Spleen (tissue), 11 donors: ENCODE data around the gene TSHZ3. TPM values are rescaled to one million over a fixed set of nuclear protein-coding genes. Genes with fewer than 3 reads are reported as not detected.
A peak's percentile ranks its signal among the peaks of the same experiment; 100 is the strongest.

ENCODE experiments used
- DNase-seq: peaks from one replicate; pipeline ENCODE4 v3.0.0-alpha.2; 2020
- H3K27ac ChIP-seq, 8 donors: fragments of 200-600 bp; sonication (generic) in 7 of 8; 1 replicate in 4 of 8; 2 replicates in 4 of 8; pipeline versions ENCODE4 v1.5.0 to v1.8.0; 2016 to 2021; ENCODE audit warnings: inconsistent platforms in 4 of 8, mild to moderate bottlenecking in 4 of 8, moderate library complexity in 1 of 8
- H3K27me3 ChIP-seq, 7 donors: fragments of 200-600 bp; sonication (generic) in 6 of 7; replicated peaks in 1 of 7; 1 replicate in 4 of 7; 2 replicates in 3 of 7; pipeline versions ENCODE4 v1.5.0 to v1.8.0; 2016 to 2021; ENCODE audit warnings: inconsistent platforms in 3 of 7, mild to moderate bottlenecking in 1 of 7
- H3K36me3 ChIP-seq, 6 donors: fragments of 200-600 bp; sonication (generic) in 5 of 6; 1 replicate in 4 of 6; 2 replicates in 2 of 6; pipeline versions ENCODE4 v1.5.0 to v1.8.0; 2016 to 2021; ENCODE audit warnings: inconsistent platforms in 2 of 6
- H3K4me1 ChIP-seq, 6 donors: fragments of 200-600 bp; sonication (generic) in 5 of 6; 1 replicate in 3 of 6; 2 replicates in 3 of 6; pipeline versions ENCODE4 v1.5.0 to v1.8.0; 2016 to 2021; ENCODE audit warnings: inconsistent platforms in 3 of 6
- H3K4me3 ChIP-seq, 8 donors: fragments of 200-600 bp; sonication (generic) in 7 of 8; 1 replicate in 4 of 8; 2 replicates in 4 of 8; pipeline versions ENCODE4 v1.5.0 to v1.8.0; 2016 to 2021; ENCODE audit warnings: inconsistent platforms in 4 of 8, mild to moderate bottlenecking in 4 of 8, moderate library complexity in 2 of 8
- H3K9me3 ChIP-seq, 8 donors: fragments of 200-600 bp; sonication (generic) in 7 of 8; 1 replicate in 4 of 8; 2 replicates in 4 of 8; pipeline versions ENCODE4 v1.5.0 to v1.8.0; 2016 to 2021; ENCODE audit warnings: inconsistent platforms in 4 of 8
- POLR2A ChIP-seq, 3 donors: fragments of 450-650 bp; IDR thresholded peaks; one replicate each; pipeline ENCODE4 v1.5.1; 2017; ENCODE audit warnings: antibody characterized with exemption in 3 of 3, mild to moderate bottlenecking in 1 of 3
- POLR2AphosphoS5 ChIP-seq, 3 donors: sonication (generic); formaldehyde crosslinking; IDR thresholded peaks; one replicate each; pipeline ENCODE4 v1.5.1; 2017; ENCODE audit warnings: antibody characterized with exemption in 3 of 3
- WGBS, 5 donors: extraction: QIAGEN DNeasy Blood & Tissue Kit in 3 of 5; methylation state at CpG; one replicate each; pipeline versions ENCODE4 v1.1.5 to v1.1.7; 2013 to 2018; 5-methylcytosine and 5-hydroxymethylcytosine counted together
- intact Hi-C: fragments of 100-400 bp; cut with DNase I; formaldehyde crosslinking; loops from one replicate; pipeline ENCODE4 v1.15.0; 2023; ENCODE audit warnings: low total_unique reads
- polyA plus RNA-seq, 3 donors: library from polyadenylated mRNA; stranded (reverse); fragments of 200-250 nt; gene quantifications; one replicate each; pipeline ENCODE4 v1.2.1, GENCODE V29; 2013
- total RNA-seq, 7 donors: library from RNA; depleted of rRNA in 3 of 7; stranded (reverse); fragments of >200 nt in 3 of 7; fragmentation: NEBNext Ultra II Directional in 4 of 7; extraction: Animal tissue kit (Norgen Biotek cat#: 25700) in 4 of 7; gene quantifications; one replicate each; pipeline versions ENCODE4 v1.1.0 to v1.2.1, GENCODE V29; 2016 to 2021
- TF ChIP-seq, protein P1 (sequence below), 11 experiments: fragments of 200-600 bp in 7 of 11; fragments of 450-650 bp in 4 of 11; sonication (generic) in 4 of 11; IDR thresholded peaks in 8 of 11; conservative IDR thresholded peaks in 3 of 11; 1 replicate in 7 of 11; 2 replicates in 4 of 11; pipeline versions ENCODE4 v1.4.0 to v1.8.0; 2016 to 2021; ENCODE audit warnings: antibody characterized with exemption in 11 of 11, inconsistent platforms in 4 of 11, mild to moderate bottlenecking in 1 of 11
- donor health status: healthy with polysubstance abuse.
- donor health status: DM: no; HTN: no; CAD: no; lungs with moderate emphysema.
- donor health status: DM: no; HTN: no; CAD: no.
- donor health status: Bipolar disorder and iron deficiency.
- donor health status: healthy.
- donor health status: DM: no; HTN: no; CAD: no.
- donor health status: DM: yes; HTN: yes; CAD: no.

TSHZ3 gene
- total and polyA plus RNA-seq, 10 donors, result 1.2 to 24.6 (median 13.4) TPM

DNA sequence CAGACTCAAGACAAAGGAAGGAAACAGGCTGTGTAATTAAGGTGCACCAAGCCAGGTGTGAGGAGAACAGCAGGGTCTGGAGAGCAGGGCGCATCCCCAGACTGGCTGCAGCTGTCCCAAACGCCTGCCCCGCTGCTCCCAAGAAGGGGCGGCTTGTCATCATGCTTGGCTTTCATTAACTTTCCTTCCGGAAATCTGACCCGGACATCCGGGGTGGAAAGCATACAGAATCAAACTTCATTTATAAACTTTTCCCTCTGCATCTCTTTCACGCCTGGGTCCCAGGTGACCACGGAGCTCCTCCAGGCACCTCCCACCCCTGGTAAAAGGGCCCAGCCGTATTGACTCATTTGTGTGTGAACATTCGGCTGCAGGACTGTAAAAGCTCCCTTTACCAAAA is 31.7 kb downstream of the TSHZ3 start:
- Histone ChIP-seq H3K27ac (peak overlapping the region in 1 of 8 donors; percentile 67), H3K27me3 (no peaks in the 10 kb centered on the region), H3K36me3 (no peaks in the 10 kb centered on the region), H3K4me1 (peaks cover 0 to 37% (median 26%) of the 10 kb centered on the region in 6 donors), H3K9me3 (no peaks in the 10 kb centered on the region), H3K4me3 (no peak overlapping the region)
- TF ChIP-seq POLR2A (IDR thresholded peaks at IDR 0.05) (no peak), POLR2AphosphoS5 (IDR thresholded peaks at IDR 0.05) (no peak)
- TF ChIP-seq, protein P1, sequence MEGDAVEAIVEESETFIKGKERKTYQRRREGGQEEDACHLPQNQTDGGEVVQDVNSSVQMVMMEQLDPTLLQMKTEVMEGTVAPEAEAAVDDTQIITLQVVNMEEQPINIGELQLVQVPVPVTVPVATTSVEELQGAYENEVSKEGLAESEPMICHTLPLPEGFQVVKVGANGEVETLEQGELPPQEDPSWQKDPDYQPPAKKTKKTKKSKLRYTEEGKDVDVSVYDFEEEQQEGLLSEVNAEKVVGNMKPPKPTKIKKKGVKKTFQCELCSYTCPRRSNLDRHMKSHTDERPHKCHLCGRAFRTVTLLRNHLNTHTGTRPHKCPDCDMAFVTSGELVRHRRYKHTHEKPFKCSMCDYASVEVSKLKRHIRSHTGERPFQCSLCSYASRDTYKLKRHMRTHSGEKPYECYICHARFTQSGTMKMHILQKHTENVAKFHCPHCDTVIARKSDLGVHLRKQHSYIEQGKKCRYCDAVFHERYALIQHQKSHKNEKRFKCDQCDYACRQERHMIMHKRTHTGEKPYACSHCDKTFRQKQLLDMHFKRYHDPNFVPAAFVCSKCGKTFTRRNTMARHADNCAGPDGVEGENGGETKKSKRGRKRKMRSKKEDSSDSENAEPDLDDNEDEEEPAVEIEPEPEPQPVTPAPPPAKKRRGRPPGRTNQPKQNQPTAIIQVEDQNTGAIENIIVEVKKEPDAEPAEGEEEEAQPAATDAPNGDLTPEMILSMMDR (IDR thresholded peaks at IDR 0.05 in 8 of 11, conservative IDR thresholded peaks at IDR 0.05 in 3 of 11), result no peak
- WGBS, 5 donors, result 63 to 79% (median 72%) methylated on average over 11 of the region's 11 CpGs
- intact Hi-C loops, result no loop called here
- no peak for DNase-seq

DNA sequence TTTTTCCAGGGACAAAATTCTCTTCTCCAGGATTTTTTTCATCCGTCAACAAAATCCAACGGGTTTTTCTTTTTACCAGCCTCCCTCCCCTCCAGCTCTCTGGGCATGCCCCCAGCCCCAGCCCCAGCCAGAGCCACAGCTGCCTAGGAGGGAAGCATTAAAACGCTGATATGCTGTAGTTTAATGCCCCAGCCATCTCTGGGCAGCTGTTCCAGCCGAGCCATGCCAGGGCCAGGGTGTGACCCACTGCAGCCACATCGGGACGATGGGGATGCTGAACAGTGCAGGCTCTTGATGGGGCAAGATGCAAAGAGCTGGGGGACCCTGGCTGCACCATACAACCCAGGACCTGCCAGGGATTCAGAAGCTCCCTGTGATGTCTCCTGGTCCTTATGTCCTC is 32.1 kb downstream of the TSHZ3 start:
- no peak for DNase-seq
- TF ChIP-seq POLR2A (IDR thresholded peaks at IDR 0.05) (no peak), POLR2AphosphoS5 (IDR thresholded peaks at IDR 0.05) (no peak)
- Histone ChIP-seq H3K36me3 (no peaks in the 10 kb centered on the region), H3K27me3 (no peaks in the 10 kb centered on the region), H3K4me1 (peaks cover 0 to 41% (median 28%) of the 10 kb centered on the region in 6 donors), H3K27ac (peak overlapping the region in 4 of 8 donors; percentile 34 to 67 (median 58)), H3K9me3 (no peaks in the 10 kb centered on the region), H3K4me3 (no peak overlapping the region)
- WGBS, 5 donors, result 53 to 77% (median 68%) methylated on average over 4 to 6 of the region's 6 CpGs
- intact Hi-C loops, result no loop called here

DNA sequence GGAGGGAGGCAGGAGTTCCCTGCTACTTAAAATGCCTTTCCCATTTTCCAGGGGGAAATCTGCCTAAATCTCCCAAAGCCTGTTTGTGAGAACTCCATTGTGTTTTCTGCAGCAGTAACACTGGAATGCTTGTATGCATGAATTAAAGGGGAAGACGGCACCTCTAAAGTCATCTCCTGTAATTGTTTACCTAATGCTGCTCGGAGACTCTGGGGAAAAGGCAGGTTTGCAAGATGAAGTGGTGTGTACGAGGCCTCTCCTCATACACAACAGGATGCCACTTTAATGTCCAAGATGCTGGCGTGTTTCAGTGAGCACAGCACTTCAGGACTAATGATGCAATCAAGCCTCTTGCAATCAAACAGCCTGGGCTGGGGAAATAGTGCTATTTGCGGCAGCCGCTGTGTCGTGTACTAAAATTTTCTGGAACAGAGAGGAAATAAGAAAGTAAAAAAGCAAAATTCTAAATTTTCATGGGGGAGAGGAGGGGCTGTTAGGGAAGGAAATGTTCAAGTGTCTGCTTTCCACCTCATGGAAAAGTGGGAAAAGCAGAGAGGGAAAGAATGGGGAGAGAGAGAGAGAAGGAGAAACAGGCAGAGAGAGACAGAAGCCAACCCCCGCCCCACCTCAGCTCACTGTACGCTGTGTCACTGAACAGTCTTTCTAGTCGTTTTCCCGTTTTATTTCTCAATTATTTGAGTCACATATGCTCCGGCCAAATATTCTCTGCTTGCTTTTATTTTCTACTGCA is 32.9 kb downstream of the TSHZ3 start:
- H3K9me3 ChIP-seq, result no peaks in the 10 kb centered on the region
- intact Hi-C loops, result no loop called here
- 31 to 58% (median 51%) methylated on average over 12 of the region's 12 CpGs for WGBS, 5 donors
- TF ChIP-seq POLR2AphosphoS5 (IDR thresholded peaks at IDR 0.05) (no peak), POLR2A (IDR thresholded peaks at IDR 0.05) (no peak)
- TF ChIP-seq, protein P1 (IDR thresholded peaks at IDR 0.05 in 8 of 11, conservative IDR thresholded peaks at IDR 0.05 in 3 of 11), result no peak
- H3K4me3 ChIP-seq, result no peak overlapping the region
- H3K27ac ChIP-seq, result peak overlapping the region in 4 of 8 donors; percentile 34 to 67 (median 58)
- no peaks in the 10 kb centered on the region for H3K27me3 ChIP-seq
- no peak for DNase-seq
- no peaks in the 10 kb centered on the region for H3K36me3 ChIP-seq
- peaks cover 0 to 46% (median 28%) of the 10 kb centered on the region in 6 donors for H3K4me1 ChIP-seq

DNA sequence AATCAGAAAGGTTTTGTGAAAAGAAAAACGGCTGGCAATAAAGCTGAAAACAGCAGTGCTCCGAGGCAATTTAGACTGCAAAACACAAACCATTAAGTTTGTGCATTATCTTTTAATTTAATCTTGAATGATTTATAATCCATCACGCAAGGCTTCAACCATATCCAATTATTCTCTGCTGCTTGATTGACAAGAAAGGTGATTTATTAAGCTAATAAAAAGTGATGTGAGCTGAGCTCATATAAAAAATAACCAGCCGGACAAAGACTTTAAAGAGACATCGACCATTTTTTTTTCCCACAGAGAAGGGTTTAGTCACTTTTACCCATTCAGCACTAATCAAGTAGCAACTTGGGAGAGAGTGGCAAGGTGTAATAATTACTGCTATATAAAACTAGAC is 33.6 kb downstream of the TSHZ3 start:
- 69 to 84% (median 73%) methylated on average over 5 of the region's 5 CpGs for WGBS, 5 donors
- H3K27me3 ChIP-seq, result no peaks in the 10 kb centered on the region
- H3K9me3 ChIP-seq, result no peaks in the 10 kb centered on the region
- H3K4me3 ChIP-seq, result no peak overlapping the region
- peaks cover 0 to 54% (median 28%) of the 10 kb centered on the region in 6 donors for H3K4me1 ChIP-seq
- intact Hi-C loops, result no loop called here
- no peaks in the 10 kb centered on the region for H3K36me3 ChIP-seq
- H3K27ac ChIP-seq, result peak overlapping the region in 1 of 8 donors; percentile 67
- TF ChIP-seq, protein P1 (IDR thresholded peaks at IDR 0.05 in 8 of 11, conservative IDR thresholded peaks at IDR 0.05 in 3 of 11), result no peak
- TF ChIP-seq POLR2A (IDR thresholded peaks at IDR 0.05) (no peak), POLR2AphosphoS5 (IDR thresholded peaks at IDR 0.05) (no peak)
- DNase-seq, result no peak
